ENCODE data around the gene NCAM1. TPM values are rescaled to one million over a fixed set of nuclear protein-coding genes. Genes with fewer than 3 reads are reported as not detected.

NCAM1 gene
- total and polyA plus RNA-seq, 8 donors: 1.7 to 45.0 (median 37.6) TPM

DNA sequence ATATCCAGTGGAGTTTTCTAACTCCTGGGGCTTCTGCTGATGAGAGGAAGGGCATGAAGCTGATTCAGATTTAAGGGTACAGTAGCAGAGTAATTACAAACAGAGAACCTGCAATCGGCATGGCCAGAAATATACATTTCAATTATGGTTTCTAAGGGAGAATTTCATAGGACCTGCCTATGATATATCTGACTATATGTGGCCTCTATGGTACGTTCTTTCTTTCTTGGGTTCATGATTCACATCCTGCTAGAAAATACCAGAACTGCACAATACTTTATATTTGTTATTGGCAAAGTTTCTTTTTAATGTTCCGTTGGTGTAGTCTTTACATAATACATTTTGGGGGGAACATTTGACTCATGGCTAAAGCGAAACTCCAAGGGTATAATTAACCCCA, 290.1 kb downstream of the NCAM1 start:
- no peak overlapping the region for H3K4me3 ChIP-seq
- intact Hi-C loops (cut with DNase I): no loop called here
- H3K36me3 ChIP-seq: no peaks in the 10 kb centered on the region
- ATAC-seq (no peak), DNase-seq (no peak)
- H3K9me3 ChIP-seq: no peaks in the 10 kb centered on the region
- peaks cover 0 to 14% of the 10 kb centered on the region in 2 donors for H3K27me3 ChIP-seq
- H3K4me1 ChIP-seq: no peaks in the 10 kb centered on the region
- no peak overlapping the region for H3K27ac ChIP-seq
- TF ChIP-seq, protein P1, sequence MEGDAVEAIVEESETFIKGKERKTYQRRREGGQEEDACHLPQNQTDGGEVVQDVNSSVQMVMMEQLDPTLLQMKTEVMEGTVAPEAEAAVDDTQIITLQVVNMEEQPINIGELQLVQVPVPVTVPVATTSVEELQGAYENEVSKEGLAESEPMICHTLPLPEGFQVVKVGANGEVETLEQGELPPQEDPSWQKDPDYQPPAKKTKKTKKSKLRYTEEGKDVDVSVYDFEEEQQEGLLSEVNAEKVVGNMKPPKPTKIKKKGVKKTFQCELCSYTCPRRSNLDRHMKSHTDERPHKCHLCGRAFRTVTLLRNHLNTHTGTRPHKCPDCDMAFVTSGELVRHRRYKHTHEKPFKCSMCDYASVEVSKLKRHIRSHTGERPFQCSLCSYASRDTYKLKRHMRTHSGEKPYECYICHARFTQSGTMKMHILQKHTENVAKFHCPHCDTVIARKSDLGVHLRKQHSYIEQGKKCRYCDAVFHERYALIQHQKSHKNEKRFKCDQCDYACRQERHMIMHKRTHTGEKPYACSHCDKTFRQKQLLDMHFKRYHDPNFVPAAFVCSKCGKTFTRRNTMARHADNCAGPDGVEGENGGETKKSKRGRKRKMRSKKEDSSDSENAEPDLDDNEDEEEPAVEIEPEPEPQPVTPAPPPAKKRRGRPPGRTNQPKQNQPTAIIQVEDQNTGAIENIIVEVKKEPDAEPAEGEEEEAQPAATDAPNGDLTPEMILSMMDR (IDR thresholded peaks at IDR 0.05): no peak

DNA sequence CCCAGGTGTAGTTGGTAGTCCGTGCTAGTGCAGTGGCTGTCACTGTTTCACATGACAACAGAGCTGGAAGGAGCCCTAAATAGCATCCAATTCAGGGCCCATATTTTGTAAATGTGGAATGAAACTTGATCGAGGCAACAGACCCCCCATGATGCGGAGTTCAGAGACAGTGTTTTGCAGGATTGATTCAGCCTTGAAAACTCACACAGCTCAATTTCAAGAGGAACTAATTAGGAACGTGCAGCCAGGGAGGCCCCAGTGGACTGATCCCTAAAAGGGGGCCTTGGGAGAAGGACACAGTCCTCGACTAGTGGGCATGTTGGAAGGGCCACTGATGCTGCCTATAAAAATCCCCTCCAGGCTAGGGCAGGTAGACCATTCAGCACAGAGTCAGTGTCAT, 292.2 kb downstream of the NCAM1 start:
- no peak overlapping the region for H3K27ac ChIP-seq
- intact Hi-C loops (cut with DNase I): no loop called here
- DNase-seq (no peak), ATAC-seq (no peak)
- no peaks in the 10 kb centered on the region for H3K27me3 ChIP-seq
- no peak overlapping the region for H3K4me3 ChIP-seq
- TF ChIP-seq, protein P1 (IDR thresholded peaks at IDR 0.05): no peak
- H3K9me3 ChIP-seq: no peaks in the 10 kb centered on the region
- no peaks in the 10 kb centered on the region for H3K4me1 ChIP-seq
- no peaks in the 10 kb centered on the region for H3K36me3 ChIP-seq

DNA sequence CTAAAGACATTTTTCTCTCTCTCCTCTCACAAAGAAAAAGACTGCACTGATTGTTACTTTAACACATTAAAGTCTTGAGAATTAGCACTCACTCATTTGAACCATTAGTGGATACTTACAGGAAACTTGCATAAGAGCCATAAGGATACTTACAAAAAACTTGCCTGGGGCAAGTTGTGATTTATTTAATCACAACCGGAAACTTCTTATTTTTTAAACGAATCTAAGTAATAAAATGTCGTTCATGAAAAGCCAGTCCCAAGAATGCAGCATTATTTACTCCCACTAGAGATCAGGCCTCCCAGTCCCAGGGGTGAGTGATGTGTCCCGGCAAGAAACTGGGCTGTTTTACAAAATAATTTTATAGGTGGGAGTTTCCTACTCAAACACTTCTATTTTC, 293.9 kb downstream of the NCAM1 start:
- H3K36me3 ChIP-seq: no peaks in the 10 kb centered on the region
- no peaks in the 10 kb centered on the region for H3K9me3 ChIP-seq
- TF ChIP-seq, protein P1 (IDR thresholded peaks at IDR 0.05): no peak
- no peak overlapping the region for H3K4me3 ChIP-seq
- DNase-seq: no peak
- intact Hi-C loops (cut with DNase I): no loop called here
- no peak overlapping the region for H3K27ac ChIP-seq
- no peak for ATAC-seq
- H3K27me3 ChIP-seq: no peaks in the 10 kb centered on the region
- no peaks in the 10 kb centered on the region for H3K4me1 ChIP-seq

DNA sequence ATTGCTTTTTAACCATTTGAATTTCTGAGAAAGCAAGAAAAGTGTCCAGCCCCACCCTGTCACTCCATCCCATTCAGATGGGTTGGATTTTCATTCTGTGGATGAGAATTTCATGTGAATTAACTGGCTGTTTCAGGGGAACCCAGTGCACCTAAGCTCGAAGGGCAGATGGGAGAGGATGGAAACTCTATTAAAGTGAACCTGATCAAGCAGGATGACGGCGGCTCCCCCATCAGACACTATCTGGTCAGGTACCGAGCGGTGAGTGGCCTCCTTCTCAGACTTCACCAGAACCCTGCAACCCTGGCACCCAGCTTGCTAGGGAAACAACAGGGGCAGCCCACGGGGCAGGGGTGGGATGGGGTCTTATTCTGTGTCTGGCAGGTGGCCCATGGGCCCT, 294.5 kb downstream of the NCAM1 start:
- ATAC-seq (no peak), DNase-seq (no peak)
- H3K4me1 ChIP-seq: no peaks in the 10 kb centered on the region
- H3K27ac ChIP-seq: no peak overlapping the region
- H3K9me3 ChIP-seq: no peaks in the 10 kb centered on the region
- no peak overlapping the region for H3K4me3 ChIP-seq
- intact Hi-C loops (cut with DNase I): no loop called here
- no peaks in the 10 kb centered on the region for H3K36me3 ChIP-seq
- TF ChIP-seq, protein P1 (IDR thresholded peaks at IDR 0.05): no peak
- H3K27me3 ChIP-seq: no peaks in the 10 kb centered on the region

DNA sequence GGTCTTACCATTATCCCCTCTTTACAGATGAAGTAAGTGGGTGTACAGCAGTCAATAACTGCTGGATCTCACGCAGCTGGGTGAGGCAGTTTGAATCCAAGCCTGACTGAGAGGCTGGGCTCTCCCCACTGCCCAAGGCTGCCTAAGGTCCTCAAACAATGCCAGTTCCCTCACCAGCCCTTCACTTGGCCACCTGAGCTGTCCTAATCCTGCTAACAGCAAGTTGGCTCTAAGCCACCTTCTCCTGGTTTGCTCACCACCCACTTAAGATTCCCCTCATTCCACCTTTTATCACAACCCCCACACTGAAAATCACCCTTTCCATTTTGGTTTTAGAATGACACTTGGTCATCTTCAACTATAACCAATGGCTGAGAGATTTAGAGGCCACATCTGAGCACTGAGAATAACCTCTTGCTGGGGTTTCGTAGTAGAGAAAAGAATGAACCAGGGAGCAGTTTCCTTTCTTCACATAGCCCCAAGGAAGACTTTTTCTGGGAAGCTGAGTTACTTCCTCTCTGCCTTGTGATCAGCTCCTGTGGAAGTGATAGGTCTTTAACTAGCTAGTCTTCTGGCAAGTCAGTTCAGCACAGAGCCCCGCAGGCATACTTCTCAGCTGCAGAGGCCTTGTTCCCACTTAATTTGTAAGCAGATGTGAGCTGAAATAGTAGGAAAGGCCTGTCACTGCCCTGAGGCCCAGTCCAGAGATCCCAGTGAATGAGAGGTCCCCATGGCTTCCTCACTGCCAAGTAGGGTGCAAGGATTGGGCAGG, 295.4 kb downstream of the NCAM1 start:
- TF ChIP-seq, protein P1 (IDR thresholded peaks at IDR 0.05): no peak
- ATAC-seq: peak; percentile 27
- no peak for DNase-seq
- Histone ChIP-seq H3K27me3 (no peaks in the 10 kb centered on the region), H3K4me3 (no peak overlapping the region), H3K9me3 (no peaks in the 10 kb centered on the region), H3K27ac (no peak overlapping the region), H3K4me1 (no peaks in the 10 kb centered on the region), H3K36me3 (no peaks in the 10 kb centered on the region)
- intact Hi-C loops (cut with DNase I): no loop called here
